Measurements from ENCODE around the gene TACC3. TPM values are rescaled to one million over a fixed set of nuclear protein-coding genes. Genes with fewer than 3 reads are reported as not detected.

The TACC3 gene
- total and polyA plus RNA-seq, 7 experiments from 2014 or later: 70.5 to 165 (median 123) TPM

- peak overlapping the region in 6 of 9 donors; percentile 51 to 98 (median 92) for H3K27ac Mint-ChIP-seq
- no peaks in the 10 kb centered on the region for H3K9me3 Mint-ChIP-seq
- Histone ChIP-seq H3K9me3 (ENCODE audit: control insufficient read depth in 2 of 3, low read length in 3 of 3) (no peaks in the 10 kb centered on the region), H3K4me1 (ENCODE audit: control insufficient read depth in 2 of 2, insufficient read depth in 2 of 2, low read length in 2 of 2) (peaks cover 32 to 34% of the 10 kb centered on the region in 2 donors), H3K36me3 (ENCODE audit: control insufficient read depth in 2 of 3, insufficient read depth in 3 of 3, low read length in 3 of 3) (peaks cover 0 to 30% (median 7%) of the 10 kb centered on the region in 3 experiments), H3K27ac (ENCODE audit: low read depth, low read length) (peak overlapping the region; percentile 99), H3K27me3 (ENCODE audit: control insufficient read depth in 2 of 2, insufficient read depth in 2 of 2, low read length in 2 of 2) (no peaks in the 10 kb centered on the region), H3K4me3 (ENCODE audit: low read length) (no peak overlapping the region)
- POLR2A ChIA-PET: interaction anchor here (4.2 kb wide), 1 partner anchor 9 kb away, joined by 119 read pairs; the partner anchor contains the start of genes TACC3 and TMEM129
- H3K4me3 Mint-ChIP-seq: peak overlapping the region; percentile 14 to 98 (median 94)
- no peaks in the 10 kb centered on the region for H3K27me3 Mint-ChIP-seq
- peaks cover 0 to 20% (median 4%) of the 10 kb centered on the region in 5 donors for H3K36me3 Mint-ChIP-seq
- intact Hi-C loops (cut with micrococcal nuclease): loop anchor here (5.0 kb wide), 4 partner anchors 293 to 1248 kb away; partner anchors contain the start of genes FAM193A (in 1 of the 2), FGFRL1 (in 1 of the 2), GRK4 (in 1 of the 2) and NELFA (in 1 of the 2)
- CTCF ChIA-PET: interaction anchor here (0.7 to 3.6 kb wide), 3 partner anchors 9 to 21 kb away, joined by 3 to 16 read pairs (median 3); no protein-coding TSS in a partner anchor
- H3K4me1 Mint-ChIP-seq: peaks cover 10 to 55% (median 55%) of the 10 kb centered on the region in 7 donors
- no peak for DNase-seq
- no peak for ATAC-seq
Measured at GRCh38 chr4:1714303-1715001, 6.9 kb upstream of the TACC3 start.

GRCh38 chr4:1715002-1715758 lies 6.1 kb upstream of the TACC3 start:
- no peak for DNase-seq
- Histone ChIP-seq H3K9me3 (ENCODE audit: control insufficient read depth in 2 of 3, low read length in 3 of 3) (no peaks in the 10 kb centered on the region), H3K27ac (ENCODE audit: low read depth, low read length) (peak overlapping the region; percentile 99), H3K4me3 (ENCODE audit: low read length) (no peak overlapping the region), H3K36me3 (ENCODE audit: control insufficient read depth in 2 of 3, insufficient read depth in 3 of 3, low read length in 3 of 3) (peaks cover 0 to 30% (median 7%) of the 10 kb centered on the region in 3 experiments), H3K4me1 (ENCODE audit: control insufficient read depth in 2 of 2, insufficient read depth in 2 of 2, low read length in 2 of 2) (peaks cover 33 to 40% of the 10 kb centered on the region in 2 donors), H3K27me3 (ENCODE audit: control insufficient read depth in 2 of 2, insufficient read depth in 2 of 2, low read length in 2 of 2) (no peaks in the 10 kb centered on the region)
- ChIA-PET CTCF (interaction anchor here (0.6 kb wide), 1 partner anchor 363 kb away, joined by 3 read pairs; no protein-coding TSS in a partner anchor), POLR2A (interaction anchor here (4.2 kb wide), 1 partner anchor 8 kb away, joined by 119 read pairs; the partner anchor contains the start of genes TACC3 and TMEM129)
- Mint-ChIP-seq H3K9me3 (no peaks in the 10 kb centered on the region), H3K27ac (peak overlapping the region in 6 of 9 donors; percentile 17 to 95 (median 60)), H3K27me3 (no peaks in the 10 kb centered on the region), H3K4me1 (peaks cover 3 to 55% (median 53%) of the 10 kb centered on the region in 7 donors), H3K36me3 (peaks cover 0 to 16% (median 1%) of the 10 kb centered on the region in 5 donors), H3K4me3 (peak overlapping the region in 6 of 10 donors; percentile 14 to 98 (median 72))
- no peak for ATAC-seq
- intact Hi-C loops (cut with micrococcal nuclease): no loop called here

- Mint-ChIP-seq H3K4me3 (peak overlapping the region in 2 of 10 donors; percentile 16 to 25), H3K4me1 (peaks cover 0 to 48% (median 44%) of the 10 kb centered on the region in 7 donors), H3K27ac (peak overlapping the region in 1 of 9 donors; percentile 17), H3K36me3 (peaks cover 0 to 10% (median 0%) of the 10 kb centered on the region in 5 donors), H3K9me3 (no peaks in the 10 kb centered on the region), H3K27me3 (no peaks in the 10 kb centered on the region)
- Histone ChIP-seq H3K9me3 (ENCODE audit: control insufficient read depth in 2 of 3, low read length in 3 of 3) (no peaks in the 10 kb centered on the region), H3K27ac (ENCODE audit: low read depth, low read length) (no peak overlapping the region), H3K27me3 (ENCODE audit: control insufficient read depth in 2 of 2, insufficient read depth in 2 of 2, low read length in 2 of 2) (no peaks in the 10 kb centered on the region), H3K4me3 (ENCODE audit: low read length) (no peak overlapping the region), H3K36me3 (ENCODE audit: control insufficient read depth in 2 of 3, insufficient read depth in 3 of 3, low read length in 3 of 3) (peaks cover 0 to 30% (median 7%) of the 10 kb centered on the region in 3 experiments), H3K4me1 (ENCODE audit: control insufficient read depth in 2 of 2, insufficient read depth in 2 of 2, low read length in 2 of 2) (peaks cover 23 to 33% of the 10 kb centered on the region in 2 donors)
- ChIA-PET CTCF (interaction anchor here (0.6 kb wide), 1 partner anchor 364 kb away, joined by 3 read pairs; no protein-coding TSS in a partner anchor), POLR2A (interaction anchor here (0.9 kb wide), 1 partner anchor 30 kb away, joined by 3 read pairs; no protein-coding TSS in a partner anchor)
- ATAC-seq (no peak), DNase-seq (no peak)
- intact Hi-C loops (cut with micrococcal nuclease): no loop called here
Measured at GRCh38 chr4:1716065-1716945, 5.0 kb upstream of the TACC3 start.

- Mint-ChIP-seq H3K4me3 (peak overlapping the region in 2 of 10 donors; percentile 42 to 45), H3K4me1 (peaks cover 5 to 52% (median 47%) of the 10 kb centered on the region in 7 donors), H3K36me3 (peaks cover 0 to 15% (median 0%) of the 10 kb centered on the region in 5 donors), H3K9me3 (no peaks in the 10 kb centered on the region), H3K27ac (no peak overlapping the region), H3K27me3 (no peaks in the 10 kb centered on the region)
- no peak for ATAC-seq
- peaks cover 27 to 39% of the 10 kb centered on the region in 2 donors for H3K4me1 ChIP-seq (ENCODE audit: control insufficient read depth in 2 of 2, insufficient read depth in 2 of 2, low read length in 2 of 2)
- CTCF ChIA-PET: interaction anchor here (3.3 kb wide), 1 partner anchor 24 kb away, joined by 13 read pairs; no protein-coding TSS in a partner anchor
- intact Hi-C loops (cut with micrococcal nuclease): no loop called here
- H3K27me3 ChIP-seq (ENCODE audit: control insufficient read depth in 2 of 2, insufficient read depth in 2 of 2, low read length in 2 of 2): no peaks in the 10 kb centered on the region
- POLR2A ChIA-PET: interaction anchor here (0.9 kb wide), 2 partner anchors 24 to 32 kb away, joined by 3 read pairs; no protein-coding TSS in a partner anchor
- H3K9me3 ChIP-seq (ENCODE audit: control insufficient read depth in 2 of 3, low read length in 3 of 3): no peaks in the 10 kb centered on the region
- no peak for DNase-seq
- no peak overlapping the region for H3K4me3 ChIP-seq (ENCODE audit: low read length)
- no peak overlapping the region for H3K27ac ChIP-seq (ENCODE audit: low read depth, low read length)
- H3K36me3 ChIP-seq (ENCODE audit: control insufficient read depth in 2 of 3, insufficient read depth in 3 of 3, low read length in 3 of 3): peaks cover 0 to 30% (median 7%) of the 10 kb centered on the region in 3 experiments
Measured at GRCh38 chr4:1717129-1718094, 3.9 kb upstream of the TACC3 start.

- Mint-ChIP-seq H3K9me3 (peaks cover 0 to 2% (median 0%) of the 10 kb centered on the region in 11 donors), H3K4me3 (peak overlapping the region in 7 of 10 donors; percentile 27 to 97 (median 55)), H3K27ac (peak overlapping the region in 5 of 9 donors; percentile 49 to 79 (median 70)), H3K27me3 (no peaks in the 10 kb centered on the region), H3K4me1 (peaks cover 13 to 61% (median 52%) of the 10 kb centered on the region in 7 donors), H3K36me3 (peaks cover 0 to 21% (median 0%) of the 10 kb centered on the region in 5 donors)
- peaks cover 0 to 30% (median 7%) of the 10 kb centered on the region in 3 experiments for H3K36me3 ChIP-seq (ENCODE audit: control insufficient read depth in 2 of 3, insufficient read depth in 3 of 3, low read length in 3 of 3)
- no peak overlapping the region for H3K4me3 ChIP-seq (ENCODE audit: low read length)
- ChIA-PET CTCF (interaction anchor here (3.3 kb wide), 1 partner anchor 25 kb away, joined by 13 read pairs; no protein-coding TSS in a partner anchor), POLR2A (interaction anchor here (0.7 to 1.0 kb wide), 3 partner anchors 16 to 36 kb away, joined by 3 to 4 read pairs (median 3); no protein-coding TSS in a partner anchor)
- H3K27ac ChIP-seq (ENCODE audit: low read depth, low read length): no peak overlapping the region
- ATAC-seq: no peak
- no peaks in the 10 kb centered on the region for H3K27me3 ChIP-seq (ENCODE audit: control insufficient read depth in 2 of 2, insufficient read depth in 2 of 2, low read length in 2 of 2)
- no peak for DNase-seq
- no peaks in the 10 kb centered on the region for H3K9me3 ChIP-seq (ENCODE audit: control insufficient read depth in 2 of 3, low read length in 3 of 3)
- intact Hi-C loops (cut with micrococcal nuclease): no loop called here
- peaks cover 36 to 42% of the 10 kb centered on the region in 2 donors for H3K4me1 ChIP-seq (ENCODE audit: control insufficient read depth in 2 of 2, insufficient read depth in 2 of 2, low read length in 2 of 2)
Measured at GRCh38 chr4:1718095-1718850, 3.0 kb upstream of the TACC3 start.
